Measurements from ENCODE around the gene ATXN7L1.

Gene ATXN7L1

DNA sequence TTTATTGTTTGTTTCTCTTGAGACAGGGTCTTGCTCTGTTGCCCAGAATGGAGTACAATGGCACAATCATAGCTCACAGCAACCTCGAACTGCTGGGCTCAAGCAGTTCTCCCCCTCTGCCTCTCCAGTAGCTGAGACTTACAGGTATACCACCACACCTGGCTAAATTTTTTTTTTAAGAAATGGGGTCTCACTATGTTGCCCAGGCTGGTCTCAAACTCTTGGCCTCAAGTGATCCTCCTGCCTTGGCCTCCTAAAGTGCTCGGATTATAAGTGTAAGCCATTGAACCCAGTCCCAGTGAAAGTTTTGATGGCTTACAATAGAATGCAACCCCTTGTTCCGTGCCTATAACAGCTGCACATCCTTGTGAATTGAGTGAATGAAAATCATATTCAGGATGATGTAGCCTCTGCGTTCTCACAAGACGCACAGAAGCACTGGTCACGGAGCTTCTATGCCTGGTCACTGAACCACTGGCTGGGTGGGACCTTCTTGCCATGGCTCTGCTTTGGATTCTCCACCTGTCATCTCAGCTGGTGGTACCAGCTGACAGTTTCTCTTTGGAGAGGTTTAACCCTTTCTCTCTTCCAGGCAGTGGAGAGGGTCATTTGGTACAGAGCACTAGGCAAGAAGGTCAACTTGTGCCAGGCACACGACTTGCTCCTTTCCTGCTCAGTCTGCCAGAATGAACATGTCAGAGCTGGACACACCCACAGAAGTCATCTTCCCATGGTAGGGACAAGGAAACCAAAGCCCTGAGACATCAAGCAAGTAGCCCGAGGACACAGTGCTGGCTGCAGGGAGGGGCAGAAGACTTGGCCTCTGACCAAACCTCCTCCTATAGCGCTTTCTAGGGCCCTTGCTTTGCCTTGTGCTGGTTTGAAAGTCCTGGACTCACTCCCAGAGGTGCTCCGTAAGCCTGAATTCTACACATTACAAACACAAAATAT is 89.6 kb downstream of the ATXN7L1 start:
- no peak overlapping the region for H3K4me3 ChIP-seq (ENCODE audit: low read depth in 1 of 2, low read length in 1 of 2)
- TF ChIP-seq, protein P1, sequence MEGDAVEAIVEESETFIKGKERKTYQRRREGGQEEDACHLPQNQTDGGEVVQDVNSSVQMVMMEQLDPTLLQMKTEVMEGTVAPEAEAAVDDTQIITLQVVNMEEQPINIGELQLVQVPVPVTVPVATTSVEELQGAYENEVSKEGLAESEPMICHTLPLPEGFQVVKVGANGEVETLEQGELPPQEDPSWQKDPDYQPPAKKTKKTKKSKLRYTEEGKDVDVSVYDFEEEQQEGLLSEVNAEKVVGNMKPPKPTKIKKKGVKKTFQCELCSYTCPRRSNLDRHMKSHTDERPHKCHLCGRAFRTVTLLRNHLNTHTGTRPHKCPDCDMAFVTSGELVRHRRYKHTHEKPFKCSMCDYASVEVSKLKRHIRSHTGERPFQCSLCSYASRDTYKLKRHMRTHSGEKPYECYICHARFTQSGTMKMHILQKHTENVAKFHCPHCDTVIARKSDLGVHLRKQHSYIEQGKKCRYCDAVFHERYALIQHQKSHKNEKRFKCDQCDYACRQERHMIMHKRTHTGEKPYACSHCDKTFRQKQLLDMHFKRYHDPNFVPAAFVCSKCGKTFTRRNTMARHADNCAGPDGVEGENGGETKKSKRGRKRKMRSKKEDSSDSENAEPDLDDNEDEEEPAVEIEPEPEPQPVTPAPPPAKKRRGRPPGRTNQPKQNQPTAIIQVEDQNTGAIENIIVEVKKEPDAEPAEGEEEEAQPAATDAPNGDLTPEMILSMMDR (IDR thresholded peaks at IDR 0.05), result no peak
- H3K36me3 ChIP-seq, result peaks cover 4% of the 10 kb centered on the region
- no peak overlapping the region for H3K27ac ChIP-seq
- no peaks in the 10 kb centered on the region for H3K9me3 ChIP-seq
- no peaks in the 10 kb centered on the region for H3K4me1 ChIP-seq (ENCODE audit: control insufficient read depth in 1 of 2, insufficient read depth in 1 of 2, low read depth in 1 of 2, low read length in 1 of 2)
- H3K27me3 ChIP-seq, result no peaks in the 10 kb centered on the region

- TF ChIP-seq, protein P1 (IDR thresholded peaks at IDR 0.05), result no peak
- no peaks in the 10 kb centered on the region for H3K9me3 ChIP-seq
- H3K4me3 ChIP-seq (ENCODE audit: low read depth in 1 of 2, low read length in 1 of 2), result no peak overlapping the region
- H3K27ac ChIP-seq, result no peak overlapping the region
- no peaks in the 10 kb centered on the region for H3K4me1 ChIP-seq (ENCODE audit: control insufficient read depth in 1 of 2, insufficient read depth in 1 of 2, low read depth in 1 of 2, low read length in 1 of 2)
- H3K36me3 ChIP-seq, result no peaks in the 10 kb centered on the region
- H3K27me3 ChIP-seq, result no peaks in the 10 kb centered on the region
Observed at GRCh38 chr7:105782391-105783042, 93.9 kb downstream of the ATXN7L1 start.

DNA sequence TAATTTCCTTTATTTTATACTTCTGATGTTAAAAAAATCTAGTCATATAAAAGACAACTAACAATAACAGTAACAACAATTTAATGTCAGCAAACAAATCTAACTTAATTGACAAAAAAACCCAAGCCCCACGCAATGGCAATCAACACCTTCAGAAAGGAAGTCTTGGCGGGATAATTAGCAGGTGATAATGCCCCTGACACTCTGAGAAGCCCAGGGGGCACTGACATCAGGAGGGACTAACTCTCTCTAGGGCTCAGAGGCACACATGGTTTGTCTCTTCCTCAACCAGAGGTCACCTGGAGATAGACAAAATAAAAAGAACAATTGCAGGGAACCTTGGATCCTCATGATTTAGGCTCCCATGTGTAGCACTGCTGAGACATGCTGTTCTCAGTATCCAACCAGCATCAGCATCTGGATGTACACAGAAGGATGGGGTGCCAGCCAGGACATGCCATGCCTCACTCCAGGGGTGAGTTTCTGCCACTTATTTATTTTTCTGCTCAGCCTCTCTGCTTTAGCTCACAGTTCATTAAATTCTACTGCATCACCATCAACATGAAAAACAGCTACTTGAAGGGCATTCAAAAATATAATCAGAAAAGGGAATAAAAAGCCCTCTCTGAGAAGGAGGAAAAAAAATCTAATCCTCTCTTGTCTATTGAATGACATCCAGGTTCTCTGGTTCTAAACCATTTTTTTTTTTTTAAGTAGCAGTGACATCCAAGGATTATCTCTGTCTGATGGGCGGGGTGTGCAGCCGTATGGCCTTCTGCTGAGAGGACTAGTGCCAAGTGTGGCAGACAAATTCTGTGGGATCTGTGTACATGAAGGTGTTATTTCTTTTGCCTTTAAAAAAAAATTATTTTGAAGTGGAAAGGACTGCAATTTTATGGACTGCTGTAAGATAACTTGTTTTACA is 96.3 kb downstream of the ATXN7L1 start:
- H3K9me3 ChIP-seq, result no peaks in the 10 kb centered on the region
- no peaks in the 10 kb centered on the region for H3K4me1 ChIP-seq (ENCODE audit: control insufficient read depth in 1 of 2, insufficient read depth in 1 of 2, low read depth in 1 of 2, low read length in 1 of 2)
- no peaks in the 10 kb centered on the region for H3K36me3 ChIP-seq
- TF ChIP-seq, protein P1 (IDR thresholded peaks at IDR 0.05), result no peak
- no peaks in the 10 kb centered on the region for H3K27me3 ChIP-seq
- H3K4me3 ChIP-seq (ENCODE audit: low read depth in 1 of 2, low read length in 1 of 2), result no peak overlapping the region
- no peak overlapping the region for H3K27ac ChIP-seq

GRCh38 chr7:105778956-105779355 is 97.4 kb downstream of the ATXN7L1 start:
- Histone ChIP-seq H3K27ac (no peak overlapping the region), H3K36me3 (no peaks in the 10 kb centered on the region), H3K27me3 (no peaks in the 10 kb centered on the region), H3K4me3 (ENCODE audit: low read depth in 1 of 2, low read length in 1 of 2) (no peak overlapping the region), H3K9me3 (no peaks in the 10 kb centered on the region), H3K4me1 (ENCODE audit: control insufficient read depth in 1 of 2, insufficient read depth in 1 of 2, low read depth in 1 of 2, low read length in 1 of 2) (no peaks in the 10 kb centered on the region)
- TF ChIP-seq, protein P1 (IDR thresholded peaks at IDR 0.05), result no peak
